ENCODE data around the gene GOLGA6L24.
"Not testable (repeated sequence)": the region's sequence is repeated elsewhere in the genome, so short reads cannot be mapped to it uniquely, and the experiment has no call there.

Gene GOLGA6L24, protein sequence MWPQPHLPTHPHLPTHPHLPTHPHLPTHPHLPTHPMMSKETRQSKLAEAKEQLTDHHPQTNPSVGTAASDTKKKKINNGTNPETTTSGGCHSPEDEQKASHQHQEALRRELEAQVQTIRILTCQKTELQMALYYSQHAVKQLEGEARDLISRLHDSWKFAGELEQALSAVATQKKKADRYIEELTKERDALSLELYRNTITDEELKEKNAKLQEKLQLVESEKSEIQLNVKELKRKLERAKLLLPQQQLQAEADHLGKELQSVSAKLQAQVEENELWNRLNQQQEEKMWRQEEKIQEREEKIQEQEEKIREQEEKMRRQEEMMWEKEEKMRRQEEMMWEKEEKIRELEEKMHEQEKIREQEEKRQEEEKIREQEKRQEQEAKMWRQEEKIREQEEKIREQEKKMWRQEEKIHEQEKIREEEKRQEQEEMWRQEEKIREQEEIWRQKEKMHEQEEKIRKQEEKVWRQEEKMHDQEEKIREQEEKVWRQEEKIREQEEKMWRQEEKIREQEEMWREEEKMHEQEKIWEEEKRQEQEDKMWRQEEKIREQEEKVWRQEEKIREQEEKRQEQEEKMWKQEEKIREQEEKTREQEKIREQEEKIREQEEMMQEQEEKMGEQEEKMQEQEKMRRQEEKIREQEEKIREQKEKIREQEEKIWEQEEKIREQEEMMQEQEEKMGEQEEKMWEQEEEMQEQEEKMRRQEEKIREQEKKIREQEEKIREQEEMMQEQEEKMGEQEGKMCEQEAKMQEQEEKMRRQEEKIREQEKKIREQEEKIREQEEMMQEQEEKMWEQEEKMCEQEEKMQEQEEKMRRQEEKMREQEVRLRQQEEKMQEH

GRCh38 chr15:28357984-28358383, at the start of gene GOLGA6L24:
Gene GOLGA6L24 (minus strand): TSS chr15:28358084. CDS start chr15:28358023, 61 bp downstream.
- not testable (repeated sequence) for DNase-seq (ENCODE audit: low read depth in 2 of 2)

DNA sequence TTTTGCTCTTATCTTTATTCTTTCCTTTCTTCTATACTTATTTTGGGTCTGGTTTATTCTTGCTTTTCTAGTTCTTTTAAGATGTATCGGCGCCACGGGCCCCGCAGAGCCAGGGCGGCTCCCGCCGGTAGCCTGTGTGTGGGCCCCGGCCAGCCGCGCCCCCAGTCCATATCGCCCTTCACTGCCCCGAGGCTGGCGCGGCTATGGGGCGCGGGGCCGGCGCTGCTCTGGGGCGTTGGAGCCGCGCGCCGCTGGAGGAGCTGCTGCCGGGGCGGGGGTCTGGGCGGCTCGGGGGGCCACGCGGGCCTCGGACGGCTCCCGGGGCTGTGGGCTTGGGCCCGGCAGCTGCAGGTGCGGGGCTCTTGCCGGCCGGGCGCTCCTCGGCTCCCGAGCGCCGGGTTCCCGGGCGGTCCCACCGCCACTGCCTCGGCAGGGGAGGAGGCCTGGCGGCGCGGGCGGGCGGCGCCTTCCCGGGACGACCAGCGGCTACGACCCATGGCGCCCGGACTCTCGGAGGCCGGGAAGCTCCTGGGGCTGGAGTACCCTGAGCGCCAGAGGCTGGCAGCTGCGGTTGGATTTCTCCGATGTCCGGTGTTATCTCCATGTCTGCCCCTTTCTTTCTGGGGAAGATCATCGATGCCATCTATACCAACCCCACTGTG, 45.0 kb upstream of the GOLGA6L24 start:
- not testable (repeated sequence) for DNase-seq (ENCODE audit: low read depth in 2 of 2)

DNA sequence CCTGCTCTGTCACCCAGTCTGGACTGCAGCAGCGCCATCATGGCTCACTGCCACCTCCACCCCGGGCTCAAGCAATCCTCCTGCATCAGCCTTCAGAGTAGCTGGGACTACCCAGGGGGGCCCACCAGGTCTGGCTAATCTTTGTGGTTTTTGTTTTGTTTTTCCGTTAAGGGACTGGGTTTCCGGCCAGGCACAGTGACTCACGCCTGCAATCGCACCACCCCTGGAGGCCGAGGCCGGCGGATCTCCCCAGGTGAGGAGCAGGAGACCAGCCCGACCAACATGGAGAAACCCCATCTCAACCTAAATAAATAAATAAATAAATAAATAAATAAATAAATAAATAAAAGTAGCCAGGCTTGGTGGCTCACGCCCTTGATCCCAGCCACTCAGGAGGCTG, 38.1 kb upstream of the GOLGA6L24 start:
- not testable (repeated sequence) for DNase-seq (ENCODE audit: low read depth in 2 of 2)

DNA sequence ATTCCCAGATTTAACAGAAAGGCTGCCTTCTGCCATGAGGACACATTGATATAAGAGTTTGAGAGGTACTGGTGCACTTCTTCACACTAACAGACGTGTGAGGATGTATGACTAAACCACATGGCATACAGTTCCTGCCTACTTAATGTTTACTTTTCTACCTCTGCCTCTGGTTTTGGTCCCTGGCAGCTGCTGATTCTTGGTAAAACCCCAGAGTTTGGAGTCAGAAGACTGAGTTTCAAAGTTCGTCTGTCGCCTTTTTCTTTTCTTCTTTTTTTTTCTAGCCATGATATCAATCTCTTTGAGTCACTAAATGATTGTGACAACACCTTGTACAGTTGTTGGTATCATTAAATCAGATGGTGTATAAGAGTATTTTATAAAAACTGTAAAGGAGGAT, 22.2 kb upstream of the GOLGA6L24 start:
- DNase-seq (ENCODE audit: low read depth in 2 of 2), result not testable (repeated sequence)

- DNase-seq (ENCODE audit: low read depth in 2 of 2), result not testable (repeated sequence)
Measured at GRCh38 chr15:28378364-28378763, 20.5 kb upstream of the GOLGA6L24 start, which contains the start of gene GOLGA8F. Gene GOLGA8F (plus strand): TSS chr15:28378664. CDS start chr15:28378762, 98 bp downstream.

GRCh38 chr15:28365502-28365901, 7.6 kb upstream of the GOLGA6L24 start:
- DNase-seq (ENCODE audit: low read depth in 2 of 2), result not testable (repeated sequence)

DNA sequence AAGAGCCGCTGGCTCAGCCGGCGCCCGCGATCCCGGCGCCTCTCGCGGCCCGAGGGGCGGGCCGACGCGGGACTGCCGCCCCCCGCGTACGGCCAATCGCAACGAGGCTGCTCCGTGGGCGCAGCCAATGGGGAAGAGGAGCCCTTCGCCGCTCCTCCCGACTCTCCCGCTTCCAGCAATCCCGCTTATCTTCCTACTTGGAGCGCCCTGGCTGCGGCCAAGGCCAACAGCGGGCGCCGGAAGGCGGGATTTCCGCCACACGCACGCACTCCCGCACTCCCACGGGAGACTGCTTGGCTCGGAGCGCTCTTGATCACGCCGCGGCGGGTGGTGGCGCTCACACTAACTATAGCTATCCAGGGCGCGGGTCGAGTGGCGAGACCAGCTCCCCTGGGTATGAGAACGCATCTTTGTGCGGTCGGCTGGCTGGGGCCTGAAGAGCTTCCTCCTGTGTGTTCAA, 35.7 kb downstream of the GOLGA6L24 start, which contains the start of gene HERC2:
Gene HERC2 (minus strand): TSS at position 51 of the 460 bp plus-strand sequence. CDS start 746 bp downstream, outside the sequence.
- not testable (repeated sequence) for DNase-seq (ENCODE audit: low read depth in 2 of 2)

- DNase-seq (ENCODE audit: low read depth in 2 of 2), result peak in 1 of 2 donors; percentile 5
Measured at GRCh38 chr15:28321358-28322078, 36.4 kb downstream of the GOLGA6L24 start.

DNA sequence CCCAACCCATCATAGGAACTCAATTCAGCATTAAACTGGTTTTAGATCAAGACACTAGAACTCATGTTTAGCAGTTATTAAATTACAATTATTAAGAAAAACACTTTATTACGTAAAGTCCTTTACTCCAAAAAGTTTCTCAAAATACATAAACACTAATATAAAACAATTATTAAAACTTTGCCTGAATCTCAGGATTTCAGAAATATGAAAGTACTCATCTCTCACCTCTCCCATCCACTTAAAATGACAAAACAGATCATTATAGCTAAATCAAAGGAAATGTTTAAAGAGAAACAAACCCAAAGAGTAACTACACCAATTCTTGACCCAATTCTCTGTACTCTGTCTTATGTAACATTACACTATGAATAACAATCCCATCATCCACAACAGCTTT, 38.2 kb downstream of the GOLGA6L24 start:
- DNase-seq (ENCODE audit: low read depth in 2 of 2), result not testable (repeated sequence)

GRCh38 chr15:28318828-28319227, 39.1 kb downstream of the GOLGA6L24 start:
- DNase-seq (ENCODE audit: low read depth in 2 of 2), result not testable (repeated sequence)

- not testable (repeated sequence) for DNase-seq (ENCODE audit: low read depth in 2 of 2)
Measured at GRCh38 chr15:28318122-28318521, 39.8 kb downstream of the GOLGA6L24 start.

DNA sequence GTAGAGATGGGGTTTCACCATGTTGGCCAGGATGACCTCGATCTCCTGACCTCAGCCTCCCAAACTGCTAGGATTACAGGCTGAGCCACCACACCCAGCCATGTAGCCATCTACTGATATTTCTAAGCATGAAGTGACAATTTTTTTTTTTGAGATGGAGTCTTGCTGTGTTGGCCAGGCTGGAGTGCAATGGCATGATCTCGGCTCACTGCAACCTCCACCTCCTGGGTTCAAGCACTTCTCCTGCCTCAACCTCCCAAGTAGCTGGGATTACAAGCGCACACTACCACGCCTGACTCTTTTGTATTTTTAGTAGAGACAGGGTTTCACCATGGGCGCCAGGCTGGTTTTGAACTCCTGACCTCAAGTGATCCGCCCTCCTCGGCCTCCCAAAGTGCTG, 40.9 kb downstream of the GOLGA6L24 start:
- not testable (repeated sequence) for DNase-seq (ENCODE audit: low read depth in 2 of 2)

GRCh38 chr15:28310454-28310853, 47.4 kb downstream of the GOLGA6L24 start:
- DNase-seq (ENCODE audit: low read depth in 2 of 2), result not testable (repeated sequence)

GRCh38 chr15:28308718-28309117, 49.2 kb downstream of the GOLGA6L24 start:
- DNase-seq (ENCODE audit: low read depth in 2 of 2), result not testable (repeated sequence)

All from stimulated activated CD4-positive, alpha-beta T cell treated with anti-CD3 and anti-CD28 coated beads, Interleukin-1b, Interleukin-23, amount 100 ng/mL, for 4 hours (primary cell).